ENCODE data around the gene TCN2.

The TCN2 gene

DNA sequence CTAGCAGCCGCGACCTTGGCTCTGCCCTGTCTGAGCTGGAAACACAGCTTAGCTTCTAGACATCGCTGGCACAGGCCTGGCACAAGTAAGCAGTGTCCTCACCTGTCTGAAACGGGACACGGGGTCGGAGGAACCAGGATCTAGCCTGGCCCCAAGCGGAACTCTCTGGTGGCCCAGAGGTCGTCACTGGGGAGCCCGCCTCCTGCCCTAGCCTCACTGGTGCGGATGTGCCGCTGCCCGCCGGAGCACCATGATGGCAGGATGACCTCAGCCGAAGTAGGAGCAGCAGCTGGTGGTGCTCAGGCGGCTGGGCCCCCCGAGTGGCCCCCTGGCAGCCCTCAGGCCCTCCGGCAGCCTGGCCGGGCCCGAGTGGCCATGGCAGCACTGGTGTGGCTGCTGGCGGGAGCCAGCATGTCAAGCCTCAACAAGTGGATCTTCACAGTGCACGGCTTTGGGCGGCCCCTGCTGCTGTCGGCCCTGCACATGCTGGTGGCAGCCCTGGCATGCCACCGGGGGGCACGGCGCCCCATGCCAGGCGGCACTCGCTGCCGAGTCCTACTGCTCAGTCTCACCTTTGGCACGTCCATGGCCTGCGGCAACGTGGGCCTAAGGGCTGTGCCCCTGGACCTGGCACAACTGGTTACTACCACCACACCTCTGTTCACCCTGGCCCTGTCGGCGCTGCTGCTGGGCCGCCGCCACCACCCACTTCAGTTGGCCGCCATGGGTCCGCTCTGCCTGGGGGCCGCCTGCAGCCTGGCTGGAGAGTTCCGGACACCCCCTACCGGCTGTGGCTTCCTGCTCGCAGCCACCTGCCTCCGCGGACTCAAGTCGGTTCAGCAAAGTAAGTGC is 29.5 kb downstream of the TCN2 start:
- H3K4me3 ChIP-seq (ENCODE audit: low read depth, low read length), result peak overlapping the region; percentile 66
- TF ChIP-seq, protein P1, sequence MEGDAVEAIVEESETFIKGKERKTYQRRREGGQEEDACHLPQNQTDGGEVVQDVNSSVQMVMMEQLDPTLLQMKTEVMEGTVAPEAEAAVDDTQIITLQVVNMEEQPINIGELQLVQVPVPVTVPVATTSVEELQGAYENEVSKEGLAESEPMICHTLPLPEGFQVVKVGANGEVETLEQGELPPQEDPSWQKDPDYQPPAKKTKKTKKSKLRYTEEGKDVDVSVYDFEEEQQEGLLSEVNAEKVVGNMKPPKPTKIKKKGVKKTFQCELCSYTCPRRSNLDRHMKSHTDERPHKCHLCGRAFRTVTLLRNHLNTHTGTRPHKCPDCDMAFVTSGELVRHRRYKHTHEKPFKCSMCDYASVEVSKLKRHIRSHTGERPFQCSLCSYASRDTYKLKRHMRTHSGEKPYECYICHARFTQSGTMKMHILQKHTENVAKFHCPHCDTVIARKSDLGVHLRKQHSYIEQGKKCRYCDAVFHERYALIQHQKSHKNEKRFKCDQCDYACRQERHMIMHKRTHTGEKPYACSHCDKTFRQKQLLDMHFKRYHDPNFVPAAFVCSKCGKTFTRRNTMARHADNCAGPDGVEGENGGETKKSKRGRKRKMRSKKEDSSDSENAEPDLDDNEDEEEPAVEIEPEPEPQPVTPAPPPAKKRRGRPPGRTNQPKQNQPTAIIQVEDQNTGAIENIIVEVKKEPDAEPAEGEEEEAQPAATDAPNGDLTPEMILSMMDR (IDR thresholded peaks at IDR 0.05; ENCODE audit: borderline replicate concordance, insufficient read depth, low read depth, low read length), result no peak

DNA sequence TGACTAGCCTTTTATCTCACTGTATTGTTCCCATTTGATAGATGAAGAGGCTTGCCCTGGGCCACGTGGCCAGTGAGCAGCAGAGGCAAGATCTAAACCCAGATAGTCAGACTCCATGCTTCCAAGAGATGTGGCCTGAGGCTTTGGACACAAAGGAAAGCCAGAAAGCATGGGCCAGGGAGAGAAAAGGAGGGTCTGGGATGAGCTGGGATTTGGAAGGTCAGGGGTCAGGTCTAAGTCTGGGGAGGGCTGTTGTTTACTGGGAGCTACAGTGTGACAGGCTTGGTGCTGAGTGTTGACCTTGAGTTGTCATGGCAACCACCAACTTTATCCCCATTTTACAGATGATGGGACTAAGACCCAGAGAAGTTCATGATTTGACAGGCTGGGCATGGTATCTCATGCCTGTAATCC is 30.7 kb downstream of the TCN2 start:
- no peak overlapping the region for H3K4me3 ChIP-seq (ENCODE audit: low read depth, low read length)
- TF ChIP-seq, protein P1 (IDR thresholded peaks at IDR 0.05; ENCODE audit: borderline replicate concordance, insufficient read depth, low read depth, low read length), result no peak

DNA sequence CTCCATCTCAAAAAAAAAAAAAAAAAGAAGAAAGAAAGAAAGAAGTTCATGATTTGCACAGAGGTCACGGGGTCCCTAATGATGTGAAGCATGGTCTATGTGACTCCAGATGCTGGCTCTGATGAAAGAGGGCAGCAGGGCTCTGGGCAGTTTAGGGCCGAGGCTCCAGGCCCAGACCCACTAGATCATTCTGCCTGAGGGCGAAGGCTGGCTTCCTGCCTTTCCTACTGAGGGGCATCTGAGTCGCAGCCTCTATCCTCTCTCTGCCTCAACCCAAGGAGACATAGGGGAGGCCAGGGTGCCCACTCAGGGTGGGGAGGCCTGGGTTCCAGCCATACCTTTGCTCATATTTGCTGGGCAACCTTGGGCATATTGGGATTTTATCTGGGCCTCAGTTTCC is 33.4 kb downstream of the TCN2 start:
- TF ChIP-seq, protein P1 (IDR thresholded peaks at IDR 0.05; ENCODE audit: borderline replicate concordance, insufficient read depth, low read depth, low read length), result no peak
- H3K4me3 ChIP-seq (ENCODE audit: low read depth, low read length), result no peak overlapping the region

DNA sequence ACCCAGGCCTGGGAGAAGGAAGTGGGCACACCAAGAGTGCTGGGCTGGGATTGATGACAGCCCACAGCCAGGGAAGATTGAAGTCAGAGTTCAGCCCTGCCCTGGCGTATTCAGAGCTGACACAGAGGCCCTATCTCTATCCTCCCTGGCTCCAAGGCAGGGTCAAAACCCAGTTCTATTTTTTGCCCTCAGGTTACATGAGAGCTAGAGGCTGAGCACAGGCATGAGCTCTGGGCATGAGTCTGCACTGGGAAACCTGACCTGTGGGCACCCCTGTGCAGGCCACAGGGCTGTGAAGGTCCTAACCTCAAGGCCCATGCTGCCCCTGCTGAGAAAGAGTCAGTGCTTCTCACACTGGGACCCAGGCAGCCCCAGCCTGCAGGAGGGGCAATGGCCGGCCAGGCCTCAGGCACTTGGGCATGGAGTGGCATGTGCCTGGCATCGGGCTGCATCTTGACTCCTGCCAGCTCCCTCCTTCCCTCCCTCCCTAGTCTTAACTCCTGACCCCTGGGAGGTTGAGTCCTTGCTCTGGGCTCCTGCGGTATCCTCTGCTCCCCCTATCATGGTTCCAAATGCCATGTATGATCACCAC is 34.0 kb downstream of the TCN2 start:
- TF ChIP-seq, protein P1 (IDR thresholded peaks at IDR 0.05; ENCODE audit: borderline replicate concordance, insufficient read depth, low read depth, low read length), result no peak
- no peak overlapping the region for H3K4me3 ChIP-seq (ENCODE audit: low read depth, low read length)

DNA sequence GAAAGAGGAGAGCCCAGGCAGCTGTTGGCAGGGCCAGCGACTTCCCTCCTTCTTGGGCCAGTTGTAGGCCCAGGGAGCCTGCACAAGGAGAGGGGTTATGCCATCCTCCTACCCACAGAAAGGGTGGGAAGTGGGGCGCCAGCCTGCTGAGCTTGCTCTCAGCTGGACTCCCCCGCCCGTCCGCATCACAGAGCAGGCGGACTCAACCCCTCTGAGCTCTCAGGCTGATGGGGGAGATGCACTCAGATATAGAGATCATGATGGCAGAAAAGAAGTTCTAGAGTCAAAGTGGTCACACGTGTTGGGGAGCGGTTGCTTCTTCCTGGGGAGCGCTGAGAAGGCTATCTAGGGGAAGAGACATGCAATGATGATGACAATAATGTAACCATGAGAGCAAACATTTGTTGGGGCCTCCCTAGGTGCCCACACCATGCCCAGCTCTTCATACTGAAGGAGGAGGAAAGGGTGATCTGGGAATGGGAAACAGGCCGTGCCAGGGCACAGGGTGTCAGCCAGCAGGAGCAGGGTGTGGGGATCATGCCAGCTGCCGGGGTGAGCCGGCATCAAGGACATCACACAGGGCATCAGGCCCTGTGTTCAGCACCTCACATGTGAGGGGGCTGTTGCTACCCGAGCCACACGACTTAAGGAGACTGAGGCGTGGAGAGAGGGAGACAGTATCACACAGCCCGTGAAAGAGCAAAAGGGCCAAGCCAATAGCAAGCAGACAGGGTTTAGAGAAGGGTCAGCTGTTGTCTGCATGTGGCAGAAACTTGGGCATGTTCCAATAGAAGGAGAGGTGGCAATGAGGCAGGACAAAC is 36.3 kb downstream of the TCN2 start:
- TF ChIP-seq, protein P1 (IDR thresholded peaks at IDR 0.05; ENCODE audit: borderline replicate concordance, insufficient read depth, low read depth, low read length), result no peak
- no peak overlapping the region for H3K4me3 ChIP-seq (ENCODE audit: low read depth, low read length)

DNA sequence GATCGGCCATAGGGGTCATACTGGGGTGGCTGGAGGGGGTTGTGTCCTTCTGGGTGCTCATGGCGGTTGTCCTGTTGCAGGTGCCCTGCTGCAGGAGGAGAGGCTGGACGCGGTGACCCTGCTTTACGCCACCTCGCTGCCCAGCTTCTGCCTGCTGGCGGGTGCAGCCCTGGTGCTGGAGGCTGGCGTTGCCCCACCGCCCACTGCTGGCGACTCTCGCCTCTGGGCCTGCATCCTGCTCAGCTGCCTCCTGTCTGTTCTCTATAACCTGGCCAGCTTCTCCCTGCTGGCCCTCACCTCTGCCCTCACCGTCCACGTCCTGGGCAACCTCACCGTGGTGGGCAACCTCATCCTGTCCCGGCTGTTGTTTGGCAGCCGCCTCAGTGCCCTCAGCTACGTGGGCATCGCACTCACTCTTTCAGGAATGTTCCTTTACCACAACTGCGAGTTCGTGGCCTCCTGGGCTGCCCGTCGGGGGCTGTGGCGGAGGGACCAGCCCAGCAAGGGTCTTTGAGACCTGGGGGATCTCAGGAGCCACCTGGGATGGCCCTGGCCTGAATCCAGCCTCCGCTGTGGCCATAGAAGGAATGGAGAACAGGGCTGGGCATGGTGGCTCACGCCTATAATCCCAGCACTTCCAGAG is 39.7 kb downstream of the TCN2 start:
- TF ChIP-seq, protein P1 (IDR thresholded peaks at IDR 0.05; ENCODE audit: borderline replicate concordance, insufficient read depth, low read depth, low read length), result no peak
- no peak overlapping the region for H3K4me3 ChIP-seq (ENCODE audit: low read depth, low read length)

Data from GM12875 (cell line).